ENCODE results near the gene IKBKE.
A peak's percentile ranks its signal among the peaks of the same experiment; 100 is the strongest.
"Not testable (repeated sequence)": the region's sequence is repeated elsewhere in the genome, so short reads cannot be mapped to it uniquely, and the experiment has no call there.

Gene IKBKE

GRCh38 chr1:206477110-206477509, 6.8 kb downstream of the IKBKE start:
- no peak for DNase-seq

- no peak for DNase-seq
Observed at GRCh38 chr1:206477581-206478380, 7.5 kb downstream of the IKBKE start.

GRCh38 chr1:206478746-206479145, 8.5 kb downstream of the IKBKE start:
- DNase-seq: no peak

GRCh38 chr1:206479183-206480125, 9.2 kb downstream of the IKBKE start:
- peak; percentile 74 for DNase-seq

GRCh38 chr1:206480211-206480610, 9.9 kb downstream of the IKBKE start:
- DNase-seq: no peak

- DNase-seq: no peak
Observed at GRCh38 chr1:206482611-206483010, 12.3 kb downstream of the IKBKE start.

- DNase-seq: not testable (repeated sequence)
Observed at GRCh38 chr1:206483864-206484263, 13.6 kb downstream of the IKBKE start.

- no peak for DNase-seq
Observed at GRCh38 chr1:206484901-206485300, 14.6 kb downstream of the IKBKE start.

- DNase-seq: no peak
Observed at GRCh38 chr1:206486995-206487788, 16.9 kb downstream of the IKBKE start.

- DNase-seq: no peak
Observed at GRCh38 chr1:206487970-206488369, 17.7 kb downstream of the IKBKE start.

- no peak for DNase-seq
Observed at GRCh38 chr1:206488466-206488865, 18.2 kb downstream of the IKBKE start.

- DNase-seq: peak; percentile 82
Observed at GRCh38 chr1:206489980-206490770, 19.9 kb downstream of the IKBKE start.

GRCh38 chr1:206490771-206491405, 20.6 kb downstream of the IKBKE start:
- no peak for DNase-seq

- no peak for DNase-seq
Observed at GRCh38 chr1:206491616-206492015, 21.3 kb downstream of the IKBKE start.

- DNase-seq: no peak
Observed at GRCh38 chr1:206492589-206492988, 22.3 kb downstream of the IKBKE start.

- DNase-seq: no peak
Observed at GRCh38 chr1:206493279-206493678, 23.0 kb downstream of the IKBKE start.

GRCh38 chr1:206495011-206495461, 24.8 kb downstream of the IKBKE start:
- DNase-seq: no peak

- no peak for DNase-seq
Observed at GRCh38 chr1:206495493-206496046, 25.3 kb downstream of the IKBKE start.

- DNase-seq: no peak
Observed at GRCh38 chr1:206496131-206496793, 26.0 kb downstream of the IKBKE start.

- no peak for DNase-seq
Observed at GRCh38 chr1:206497363-206497762, 27.1 kb downstream of the IKBKE start.

- no peak for DNase-seq
Observed at GRCh38 chr1:206497774-206498173, 27.5 kb downstream of the IKBKE start.
